GM19328 (cell line): ENCODE measurements around the gene VPS45.
A peak's percentile ranks its signal among the peaks of the same experiment; 100 is the strongest.

Experiments used
- ATAC-seq: cut with Tn5 transposase; IDR thresholded peaks from one replicate; pipeline ENCODE4 v1.9.1; 2021; ENCODE audit warnings: mild to moderate bottlenecking, moderate library complexity; ENCODE audit not compliant: unreplicated experiment

VPS45 gene

GRCh38 chr1:150156868-150157603, 89.5 kb downstream of the VPS45 start:
- ATAC-seq, result no peak

- ATAC-seq, result no peak
Observed at GRCh38 chr1:150159550-150159949, 92.0 kb downstream of the VPS45 start.

GRCh38 chr1:150160964-150161621, 93.5 kb downstream of the VPS45 start:
- no peak for ATAC-seq

- no peak for ATAC-seq
Observed at GRCh38 chr1:150161747-150162581, 94.4 kb downstream of the VPS45 start.

- ATAC-seq, result no peak
Observed at GRCh38 chr1:150162582-150162861, 94.9 kb downstream of the VPS45 start.

GRCh38 chr1:150162862-150163706, 95.5 kb downstream of the VPS45 start:
- ATAC-seq, result peak; percentile 37

- ATAC-seq, result no peak
Observed at GRCh38 chr1:150164224-150164623, 96.6 kb downstream of the VPS45 start.

GRCh38 chr1:150164779-150165178, 97.2 kb downstream of the VPS45 start:
- ATAC-seq, result no peak

- ATAC-seq, result no peak
Observed at GRCh38 chr1:150165622-150166612, 98.3 kb downstream of the VPS45 start.

GRCh38 chr1:150168960-150169601, 101.5 kb downstream of the VPS45 start:
- no peak for ATAC-seq

- ATAC-seq, result no peak
Observed at GRCh38 chr1:150171801-150172200, 104.2 kb downstream of the VPS45 start.

- no peak for ATAC-seq
Observed at GRCh38 chr1:150173141-150173585, 105.6 kb downstream of the VPS45 start.

- no peak for ATAC-seq
Observed at GRCh38 chr1:150176593-150176992, 109.0 kb downstream of the VPS45 start.

GRCh38 chr1:150178548-150178947, 111.0 kb downstream of the VPS45 start:
- no peak for ATAC-seq

- ATAC-seq, result no peak
Observed at GRCh38 chr1:150179867-150180266, 112.3 kb downstream of the VPS45 start.

- no peak for ATAC-seq
Observed at GRCh38 chr1:150180474-150180873, 112.9 kb downstream of the VPS45 start.

- no peak for ATAC-seq
Observed at GRCh38 chr1:150182247-150182646, 114.7 kb downstream of the VPS45 start.

- no peak for ATAC-seq
Observed at GRCh38 chr1:150183061-150183460, 115.5 kb downstream of the VPS45 start.

- no peak for ATAC-seq
Observed at GRCh38 chr1:150185481-150185880, 117.9 kb downstream of the VPS45 start.
